Right lobe of liver (tissue), 6 donors: ENCODE measurements around the gene LCE3A. TPM values are rescaled to one million over a fixed set of nuclear protein-coding genes. Genes with fewer than 3 reads are reported as not detected.

ENCODE experiments used
- ATAC-seq, 4 donors: fragments of 200-7000 bp; cut with Tn5 transposase; one replicate each; pipeline ENCODE4 v1.9.1; 2020; ENCODE audit warnings: mild to moderate bottlenecking in 4 of 4, moderate library complexity in 4 of 4
- DNase-seq, 3 donors: peaks; one replicate each; pipeline ENCODE4 v3.0.0-alpha.2; 2020
- H3K27ac ChIP-seq, 3 donors: fragments of 200-600 bp; one replicate each; pipeline ENCODE4 v1.8.0; 2022
- H3K27me3 ChIP-seq, 2 donors: fragments of 200-600 bp; one replicate each; pipeline ENCODE4 v1.8.0; 2022
- H3K36me3 ChIP-seq, 4 donors: fragments of 200-600 bp; sonication (generic) in 1 of 4; one replicate each; pipeline versions ENCODE4 v1.5.1 to v1.8.0; 2017 to 2022; ENCODE audit warnings: control low read depth in 1 of 4
- H3K4me1 ChIP-seq, 4 donors: fragments of 200-600 bp; sonication (generic) in 1 of 4; one replicate each; pipeline versions ENCODE4 v1.5.1 to v1.8.0; 2017 to 2022; ENCODE audit warnings: control low read depth in 1 of 4
- H3K4me3 ChIP-seq, 3 donors: fragments of 200-600 bp; one replicate each; pipeline ENCODE4 v1.8.0; 2022
- H3K9me3 ChIP-seq, 4 donors: fragments of 200-600 bp; sonication (generic) in 1 of 4; one replicate each; pipeline versions ENCODE4 v1.5.1 to v1.8.0; 2017 to 2022; ENCODE audit warnings: control low read depth in 1 of 4
- POLR2A ChIP-seq: fragments of 450-650 bp; IDR thresholded peaks from one replicate; pipeline ENCODE4 v1.6.1; 2017; ENCODE audit warnings: antibody characterized with exemption, mild to moderate bottlenecking
- WGBS: methylation state at CpG from one replicate; pipeline ENCODE4 v1.1.6; 2018; ENCODE audit warnings: low coverage, low lambda C conversion rate; ENCODE audit not compliant: insufficient coverage; ENCODE audit errors: missing lambda C conversion rate; 5-methylcytosine and 5-hydroxymethylcytosine counted together
- intact Hi-C, 2 donors: fragments of 100-400 bp; cut with DNase I; formaldehyde crosslinking; loops; one replicate each; pipeline versions ENCODE4 v1.11.2 to v1.14.1; 2022
- total RNA-seq, 6 experiments: library from RNA; depleted of rRNA in 2 of 6; stranded (reverse); fragments of >200 nt in 2 of 6; fragmentation: NEBNext Ultra II Directional in 3 of 6; extraction: Animal tissue kit (Norgen Biotek cat#: 25700) in 3 of 6; gene quantifications; one replicate each; pipeline versions ENCODE4 v1.1.0 to v1.2.4, GENCODE V29; 2016 to 2023
- TF ChIP-seq, protein P1 (sequence below), 4 donors: fragments of 200-600 bp in 3 of 4; fragments of 450-650 bp in 1 of 4; IDR thresholded peaks; one replicate each; pipeline versions ENCODE4 v1.5.1 to v1.8.0; 2016 to 2022; ENCODE audit warnings: antibody characterized with exemption in 4 of 4, mild to moderate bottlenecking in 2 of 4
- donor health status: DM: no; HTN: yes; CAD: no.
- donor health status: DM: no; HTN: no; CAD: no.
- donor health status: DM: no; HTN: no; CAD: no.
- donor health status: DM: no; HTN: yes; CAD: no.
- donor health status: DM: no; HTN: yes; CAD: no.

LCE3A gene
- total RNA-seq, 6 experiments from 2014 or later, result not detected

- Histone ChIP-seq H3K4me3 (no peak overlapping the region), H3K27ac (no peak overlapping the region), H3K9me3 (no peaks in the 10 kb centered on the region), H3K27me3 (no peaks in the 10 kb centered on the region), H3K4me1 (no peaks in the 10 kb centered on the region), H3K36me3 (no peaks in the 10 kb centered on the region)
- ATAC-seq (peak; percentile 67 to 83 (median 79)), DNase-seq (peak in 1 of 3 donors; percentile 50)
- TF ChIP-seq, protein P1, sequence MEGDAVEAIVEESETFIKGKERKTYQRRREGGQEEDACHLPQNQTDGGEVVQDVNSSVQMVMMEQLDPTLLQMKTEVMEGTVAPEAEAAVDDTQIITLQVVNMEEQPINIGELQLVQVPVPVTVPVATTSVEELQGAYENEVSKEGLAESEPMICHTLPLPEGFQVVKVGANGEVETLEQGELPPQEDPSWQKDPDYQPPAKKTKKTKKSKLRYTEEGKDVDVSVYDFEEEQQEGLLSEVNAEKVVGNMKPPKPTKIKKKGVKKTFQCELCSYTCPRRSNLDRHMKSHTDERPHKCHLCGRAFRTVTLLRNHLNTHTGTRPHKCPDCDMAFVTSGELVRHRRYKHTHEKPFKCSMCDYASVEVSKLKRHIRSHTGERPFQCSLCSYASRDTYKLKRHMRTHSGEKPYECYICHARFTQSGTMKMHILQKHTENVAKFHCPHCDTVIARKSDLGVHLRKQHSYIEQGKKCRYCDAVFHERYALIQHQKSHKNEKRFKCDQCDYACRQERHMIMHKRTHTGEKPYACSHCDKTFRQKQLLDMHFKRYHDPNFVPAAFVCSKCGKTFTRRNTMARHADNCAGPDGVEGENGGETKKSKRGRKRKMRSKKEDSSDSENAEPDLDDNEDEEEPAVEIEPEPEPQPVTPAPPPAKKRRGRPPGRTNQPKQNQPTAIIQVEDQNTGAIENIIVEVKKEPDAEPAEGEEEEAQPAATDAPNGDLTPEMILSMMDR (IDR thresholded peaks at IDR 0.05), result no peak
- no peak for TF ChIP-seq POLR2A
- 58% methylated on average over 4 of the region's 4 CpGs for WGBS
- intact Hi-C loops, result no loop called here
These were observed 34.8 kb upstream of the LCE3A start for GRCh38 chr1:152657677-152658076.

- H3K4me1 ChIP-seq, result no peaks in the 10 kb centered on the region
- ATAC-seq, result no peak
- TF ChIP-seq, protein P1 (IDR thresholded peaks at IDR 0.05), result no peak
- no peak for TF ChIP-seq POLR2A
- WGBS, result no CpG with 5 or more reads among the region's 2 CpGs
- no peak overlapping the region for H3K4me3 ChIP-seq
- no peak for DNase-seq
- no peaks in the 10 kb centered on the region for H3K9me3 ChIP-seq
- no peak overlapping the region for H3K27ac ChIP-seq
- H3K27me3 ChIP-seq, result no peaks in the 10 kb centered on the region
- no peaks in the 10 kb centered on the region for H3K36me3 ChIP-seq
- intact Hi-C loops, result no loop called here
These were observed 33.6 kb upstream of the LCE3A start for GRCh38 chr1:152656459-152656858.

- ATAC-seq, result peak; percentile 66 to 71 (median 68)
- no peaks in the 10 kb centered on the region for H3K27me3 ChIP-seq
- H3K27ac ChIP-seq, result no peak overlapping the region
- H3K4me3 ChIP-seq, result no peak overlapping the region
- TF ChIP-seq POLR2A, result no peak
- TF ChIP-seq, protein P1 (IDR thresholded peaks at IDR 0.05), result peak; percentile 47 to 72 (median 62)
- no peaks in the 10 kb centered on the region for H3K9me3 ChIP-seq
- peak; percentile 33 to 59 (median 58) for DNase-seq
- H3K4me1 ChIP-seq, result no peaks in the 10 kb centered on the region
- intact Hi-C loops, result no loop called here
- H3K36me3 ChIP-seq, result no peaks in the 10 kb centered on the region
- WGBS, result 22% methylated on average over 10 of the region's 10 CpGs
These were observed 31.2 kb upstream of the LCE3A start for GRCh38 chr1:152654110-152654509.

DNA sequence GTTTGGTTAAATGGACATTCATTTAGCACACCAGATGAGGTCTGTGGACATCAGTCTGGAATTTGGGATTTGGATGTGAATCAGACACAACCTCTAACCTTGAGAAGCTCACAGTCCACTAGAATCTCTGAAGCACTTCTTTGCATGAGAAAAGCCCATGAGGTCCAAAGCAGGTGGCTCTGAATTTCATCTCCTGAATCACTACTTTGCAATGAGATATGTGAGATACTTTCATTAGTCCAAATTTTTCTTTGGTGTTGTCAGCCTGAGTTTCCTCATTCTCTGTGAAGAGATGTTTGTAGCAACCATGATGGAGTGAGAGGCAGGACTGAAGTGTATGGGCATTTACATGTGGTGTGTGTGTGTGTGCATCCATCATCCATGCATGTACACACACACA is 23.8 kb upstream of the LCE3A start:
- intact Hi-C loops, result no loop called here
- Histone ChIP-seq H3K4me3 (no peak overlapping the region), H3K36me3 (no peaks in the 10 kb centered on the region), H3K27me3 (no peaks in the 10 kb centered on the region), H3K4me1 (no peaks in the 10 kb centered on the region), H3K27ac (no peak overlapping the region), H3K9me3 (no peaks in the 10 kb centered on the region)
- ATAC-seq (no peak), DNase-seq (no peak)
- TF ChIP-seq POLR2A, result no peak
- TF ChIP-seq, protein P1 (IDR thresholded peaks at IDR 0.05), result no peak

GRCh38 chr1:152645146-152645545 is 22.2 kb upstream of the LCE3A start:
- intact Hi-C loops, result no loop called here
- H3K4me3 ChIP-seq, result no peak overlapping the region
- no peaks in the 10 kb centered on the region for H3K36me3 ChIP-seq
- no peaks in the 10 kb centered on the region for H3K4me1 ChIP-seq
- no peak overlapping the region for H3K27ac ChIP-seq
- no peaks in the 10 kb centered on the region for H3K9me3 ChIP-seq
- DNase-seq (no peak), ATAC-seq (no peak)
- TF ChIP-seq POLR2A, result no peak
- TF ChIP-seq, protein P1 (IDR thresholded peaks at IDR 0.05), result no peak
- H3K27me3 ChIP-seq, result no peaks in the 10 kb centered on the region
- WGBS, result 25% methylated on average over 1 of the region's 3 CpGs
